ENCODE results near the gene MAMSTR.

DNA sequence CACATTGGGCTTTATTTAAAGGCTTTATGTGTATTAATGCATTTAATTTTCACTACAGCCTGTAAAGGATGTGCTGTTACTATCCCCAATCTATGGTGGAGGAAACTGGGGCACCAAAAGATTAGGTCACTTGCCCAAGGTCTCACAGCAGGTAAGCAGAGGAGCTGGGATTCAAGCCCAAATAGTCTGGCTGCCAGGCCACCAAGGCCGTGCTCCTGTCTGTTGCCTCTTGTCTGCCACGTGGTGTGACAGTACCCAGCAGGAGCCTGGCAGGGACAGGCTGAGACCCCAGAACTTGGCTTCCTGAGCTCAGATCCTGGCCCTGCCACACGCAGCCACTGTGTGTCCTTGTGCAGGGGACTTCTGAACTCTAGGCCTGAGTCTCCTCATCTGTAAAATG, 51.2 kb downstream of the MAMSTR start:
- TF ChIP-seq, protein P1, sequence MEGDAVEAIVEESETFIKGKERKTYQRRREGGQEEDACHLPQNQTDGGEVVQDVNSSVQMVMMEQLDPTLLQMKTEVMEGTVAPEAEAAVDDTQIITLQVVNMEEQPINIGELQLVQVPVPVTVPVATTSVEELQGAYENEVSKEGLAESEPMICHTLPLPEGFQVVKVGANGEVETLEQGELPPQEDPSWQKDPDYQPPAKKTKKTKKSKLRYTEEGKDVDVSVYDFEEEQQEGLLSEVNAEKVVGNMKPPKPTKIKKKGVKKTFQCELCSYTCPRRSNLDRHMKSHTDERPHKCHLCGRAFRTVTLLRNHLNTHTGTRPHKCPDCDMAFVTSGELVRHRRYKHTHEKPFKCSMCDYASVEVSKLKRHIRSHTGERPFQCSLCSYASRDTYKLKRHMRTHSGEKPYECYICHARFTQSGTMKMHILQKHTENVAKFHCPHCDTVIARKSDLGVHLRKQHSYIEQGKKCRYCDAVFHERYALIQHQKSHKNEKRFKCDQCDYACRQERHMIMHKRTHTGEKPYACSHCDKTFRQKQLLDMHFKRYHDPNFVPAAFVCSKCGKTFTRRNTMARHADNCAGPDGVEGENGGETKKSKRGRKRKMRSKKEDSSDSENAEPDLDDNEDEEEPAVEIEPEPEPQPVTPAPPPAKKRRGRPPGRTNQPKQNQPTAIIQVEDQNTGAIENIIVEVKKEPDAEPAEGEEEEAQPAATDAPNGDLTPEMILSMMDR (IDR thresholded peaks at IDR 0.05 in 4 of 5, conservative IDR thresholded peaks at IDR 0.05 in 1 of 5): no peak
- no peak for TF ChIP-seq POLR2A (IDR thresholded peaks at IDR 0.05)

Data from gastrocnemius medialis (tissue), 4 donors.